HL-60/S4 treated with retinoic acid at 250 ng/mL for 4 days and 3 days (cell line): ENCODE results near the gene FRS2.

ENCODE experiments used
- in situ Hi-C: fragments of 300-500 bp; cut with MboI; formaldehyde crosslinking; loops from 2 replicates; pipeline ENCODE4 v1.7.0; 2022; ENCODE audit warnings: low sequenced_read_pairs

Gene FRS2

GRCh38 chr12:69619050-69619449, 148.9 kb downstream of the FRS2 start:
- in situ Hi-C loops = no loop called here

- in situ Hi-C loops = no loop called here
Measured at GRCh38 chr12:69620077-69620476, 149.9 kb downstream of the FRS2 start.

DNA sequence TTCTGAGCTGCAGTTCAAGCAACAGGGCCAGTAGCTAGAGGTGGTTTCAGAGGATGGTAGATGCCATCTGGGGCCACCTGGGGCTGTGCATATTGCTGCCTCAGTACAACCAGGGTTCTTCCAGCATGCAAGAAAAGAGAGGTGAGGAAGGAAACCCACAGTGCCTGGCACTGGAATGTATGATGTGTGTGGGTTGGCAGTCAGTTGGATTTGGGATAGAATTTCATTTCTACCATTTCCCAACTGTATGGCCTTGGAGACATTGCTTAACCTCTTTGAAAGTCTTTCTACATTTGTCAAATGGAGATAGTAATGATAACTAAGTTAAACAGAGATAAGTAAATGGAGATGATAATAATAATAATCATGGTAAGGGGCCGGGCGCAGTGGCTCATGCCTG, 150.7 kb downstream of the FRS2 start:
- in situ Hi-C loops = no loop called here

DNA sequence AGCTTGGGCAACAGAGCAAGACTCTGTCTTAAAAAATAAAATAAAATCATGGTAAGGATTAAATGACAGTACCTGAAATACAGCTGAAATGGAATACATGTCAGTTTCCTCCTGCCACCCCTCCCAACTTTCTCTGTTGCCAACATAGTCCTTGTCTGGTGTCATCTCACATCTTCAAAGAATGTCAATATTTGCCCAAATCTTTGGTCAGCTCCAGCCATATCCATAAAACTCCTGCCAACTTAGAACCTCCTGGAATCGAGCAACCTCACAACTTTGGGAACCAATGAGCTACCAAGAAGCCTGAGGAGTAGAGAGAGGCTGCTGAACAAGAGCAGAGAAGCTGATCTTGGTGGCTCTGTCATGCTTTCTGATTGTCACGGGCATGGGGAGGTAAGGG, 151.4 kb downstream of the FRS2 start:
- in situ Hi-C loops = no loop called here

DNA sequence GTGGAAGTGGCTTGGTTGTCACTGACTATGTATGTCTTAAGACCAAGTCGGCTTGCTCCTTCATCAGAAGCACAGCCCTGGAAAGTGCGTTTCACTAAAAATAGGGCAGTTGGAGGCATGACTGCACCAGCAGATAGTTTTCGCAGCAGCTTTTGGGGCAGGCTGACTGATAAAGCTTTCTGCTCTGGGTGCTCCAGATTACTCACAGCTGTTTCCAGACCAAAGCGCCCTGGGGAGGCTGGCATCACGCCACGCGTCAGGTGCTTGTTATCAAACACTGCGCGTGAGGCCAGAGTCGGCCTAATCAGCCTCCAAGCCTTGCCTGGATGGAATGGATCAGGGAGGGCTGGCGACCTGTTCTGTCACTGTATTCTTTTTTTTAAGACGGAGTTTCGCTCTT, 153.8 kb downstream of the FRS2 start:
- in situ Hi-C loops = no loop called here

GRCh38 chr12:69627501-69627900, 157.3 kb downstream of the FRS2 start:
- in situ Hi-C loops = no loop called here
